Activated CD8-positive, alpha-beta T cell treated with anti-CD3 and anti-CD28 coated beads for 36 hours (primary cell): ENCODE data around the gene HES1. TPM values are rescaled to one million over a fixed set of nuclear protein-coding genes. Genes with fewer than 3 reads are reported as not detected.
"Not testable (repeated sequence)": the region's sequence is repeated elsewhere in the genome, so short reads cannot be mapped to it uniquely, and the experiment has no call there.

Experiments used
- ATAC-seq: fragments of 200-7000 bp; cut with Tn5 transposase; one replicate; pipeline ENCODE4 v1.10.0; 2021; ENCODE audit warnings: mild to moderate bottlenecking, moderate library complexity
- CTCF ChIA-PET: fragments of 350-600 bp; sonication (Branson Sonifier 250); formaldehyde crosslinking; loops from one replicate; lab custom pipeline; 2021; ENCODE audit warnings: antibody characterized with exemption; lab: Charles Lee
- POLR2A ChIA-PET: fragments of 350-600 bp; sonication (Branson Sonifier 250); formaldehyde crosslinking; loops from one replicate; lab custom pipeline; 2021; ENCODE audit warnings: antibody characterized with exemption; lab: Charles Lee
- DNase-seq: peaks from one replicate; pipeline ENCODE4 v3.0.0-alpha.2; 2020
- H3K27ac Mint-ChIP-seq: one replicate; pipeline ENCODE4 v1.8.0; 2021; ENCODE audit warnings: mild to moderate bottlenecking, mixed read lengths
- H3K27me3 Mint-ChIP-seq: one replicate; pipeline ENCODE4 v1.8.0; 2021; ENCODE audit warnings: mixed read lengths
- H3K36me3 Mint-ChIP-seq: one replicate; pipeline ENCODE4 v1.8.0; 2021; ENCODE audit warnings: low read depth, mixed read lengths
- H3K4me1 Mint-ChIP-seq: one replicate; pipeline ENCODE4 v1.8.0; 2021; ENCODE audit warnings: low read depth, mixed read lengths
- H3K4me3 Mint-ChIP-seq: one replicate; pipeline ENCODE4 v1.8.0; 2021; ENCODE audit warnings: mild to moderate bottlenecking, moderate library complexity, mixed read lengths
- H3K9me3 Mint-ChIP-seq: one replicate; pipeline ENCODE4 v1.8.0; 2021; ENCODE audit warnings: mixed read lengths
- CTCF ChIP-seq: fragments of 200-600 bp; IDR thresholded peaks from one replicate; pipeline ENCODE4 v1.8.0; 2022; ENCODE audit warnings: antibody characterized with exemption, mild to moderate bottlenecking
- intact Hi-C: fragments of 100-400 bp; cut with micrococcal nuclease; formaldehyde crosslinking; loops from one replicate; pipeline ENCODE4 v1.10.0; 2022
- total RNA-seq, 2 experiments: library from RNA; stranded (reverse); gene quantifications; one replicate each; pipeline ENCODE4 v1.2.3, GENCODE V29; 2021

Gene HES1
- total RNA-seq, 2 experiments from 2014 or later, result not detected

- Mint-ChIP-seq H3K27ac (no peak overlapping the region), H3K36me3 (no peaks in the 10 kb centered on the region), H3K4me1 (no peaks in the 10 kb centered on the region), H3K27me3 (peaks cover 16% of the 10 kb centered on the region), H3K4me3 (no peak overlapping the region), H3K9me3 (peaks cover 6% of the 10 kb centered on the region)
- POLR2A ChIA-PET, result no interaction called here
- intact Hi-C loops, result no loop called here
- DNase-seq (no peak), ATAC-seq (no peak)
- CTCF ChIA-PET, result no interaction called here
- no peak for TF ChIP-seq CTCF
Observed at GRCh38 chr3:194150252-194150934, 14.4 kb downstream of the HES1 start.

GRCh38 chr3:194150935-194151302 is 15.0 kb downstream of the HES1 start:
- H3K4me3 Mint-ChIP-seq, ATAC-seq, H3K36me3 Mint-ChIP-seq, CTCF ChIA-PET, H3K4me1 Mint-ChIP-seq, DNase-seq, intact Hi-C loops, POLR2A ChIA-PET, H3K27ac Mint-ChIP-seq, H3K9me3 Mint-ChIP-seq: not testable (repeated sequence)
- H3K27me3 Mint-ChIP-seq, result peaks cover 14% of the 10 kb centered on the region

GRCh38 chr3:194154346-194154745 is 18.4 kb downstream of the HES1 start:
- H3K9me3 Mint-ChIP-seq, result peaks cover 6% of the 10 kb centered on the region
- CTCF ChIA-PET, result interaction anchor here (1.3 kb wide), 1 partner anchor 161 kb away, joined by 5 read pairs; no protein-coding TSS in a partner anchor
- H3K4me1 Mint-ChIP-seq, result no peaks in the 10 kb centered on the region
- DNase-seq (no peak), ATAC-seq (no peak)
- no peak overlapping the region for H3K27ac Mint-ChIP-seq
- TF ChIP-seq CTCF, result no peak
- peaks cover 14% of the 10 kb centered on the region for H3K27me3 Mint-ChIP-seq
- H3K36me3 Mint-ChIP-seq, result no peaks in the 10 kb centered on the region
- no peak overlapping the region for H3K4me3 Mint-ChIP-seq
- intact Hi-C loops, result no loop called here
- POLR2A ChIA-PET, result no interaction called here

- Mint-ChIP-seq H3K4me1 (no peaks in the 10 kb centered on the region), H3K36me3 (no peaks in the 10 kb centered on the region), H3K27ac (no peak overlapping the region), H3K4me3 (no peak overlapping the region), H3K27me3 (peaks cover 12% of the 10 kb centered on the region), H3K9me3 (peaks cover 6% of the 10 kb centered on the region)
- ATAC-seq (no peak), DNase-seq (no peak)
- intact Hi-C loops, result no loop called here
- ChIA-PET POLR2A (no interaction called here), CTCF (interaction anchor here (1.1 kb wide), 1 partner anchor 14 kb away, joined by 3 read pairs; no protein-coding TSS in a partner anchor)
- no peak for TF ChIP-seq CTCF
Observed at GRCh38 chr3:194156095-194156494, 20.1 kb downstream of the HES1 start.

- Mint-ChIP-seq H3K27ac (no peak overlapping the region), H3K4me1 (no peaks in the 10 kb centered on the region), H3K9me3 (peaks cover 6% of the 10 kb centered on the region), H3K27me3 (peaks cover 12% of the 10 kb centered on the region), H3K36me3 (no peaks in the 10 kb centered on the region), H3K4me3 (no peak overlapping the region)
- POLR2A ChIA-PET, result no interaction called here
- intact Hi-C loops, result no loop called here
- TF ChIP-seq CTCF, result no peak
- CTCF ChIA-PET, result interaction anchor here (1.7 kb wide), 1 partner anchor 157 kb away, joined by 7 read pairs; no protein-coding TSS in a partner anchor
- DNase-seq (no peak), ATAC-seq (peak; percentile 37)
Observed at GRCh38 chr3:194158942-194159439, 23.0 kb downstream of the HES1 start.
